ENCODE data around the gene CRYZL1.

Gene CRYZL1

GRCh38 chr21:33686386-33686785 is 44.8 kb upstream of the CRYZL1 start:
- H2BK120ac ChIP-seq (ENCODE audit: low read depth, low read length): no peak overlapping the region
- no peak overlapping the region for H3K23ac ChIP-seq (ENCODE audit: low read depth, low read length, poor library complexity)
- H3K4me2 ChIP-seq (ENCODE audit: insufficient read depth, low read length, poor library complexity, severe bottlenecking): no peak overlapping the region
- no peak overlapping the region for H3K9ac ChIP-seq (ENCODE audit: low read depth, low read length, poor library complexity)
- no peak overlapping the region for H3K4ac ChIP-seq (ENCODE audit: low read length)
- no peak overlapping the region for H2AFZ ChIP-seq (ENCODE audit: low read length)
- H4K8ac ChIP-seq (ENCODE audit: low read depth, low read length): no peak overlapping the region
- H2BK15ac ChIP-seq (ENCODE audit: low read length): no peak overlapping the region
- no peak for DNase-seq (ENCODE audit: low spot score)
- no peak overlapping the region for H2BK5ac ChIP-seq (ENCODE audit: low read length)
- H3K27ac ChIP-seq (replicated peaks; ENCODE audit: low read length): no peak overlapping the region
- H3K14ac ChIP-seq (ENCODE audit: low read length): no peak overlapping the region
- no peak overlapping the region for H3K4me3 ChIP-seq (ENCODE audit: low read length in 2 of 2)
- H3K9me3 ChIP-seq (replicated peaks in 1 of 2; ENCODE audit: control insufficient read depth in 2 of 2, insufficient read depth in 1 of 2, low read depth in 1 of 2, low read length in 2 of 2): no peaks in the 10 kb centered on the region
- H3K79me1 ChIP-seq (ENCODE audit: low read depth, low read length): no peaks in the 10 kb centered on the region
- no peak overlapping the region for H4K91ac ChIP-seq (ENCODE audit: low read depth, low read length, poor library complexity)
- H2AK5ac ChIP-seq (ENCODE audit: low read depth, low read length): no peak overlapping the region
- no peaks in the 10 kb centered on the region for H3K27me3 ChIP-seq (ENCODE audit: control insufficient read depth in 3 of 3, insufficient read depth in 3 of 3, low read depth in 1 of 3, low read length in 3 of 3)
- no CpG with 5 or more reads among the region's 3 CpGs for WGBS, 2 donors (ENCODE audit: extremely low coverage in 2 of 2, insufficient read length in 2 of 2, insufficient replicate concordance in 1 of 2)
- H3K4me1 ChIP-seq (ENCODE audit: control insufficient read depth in 2 of 2, insufficient read depth in 1 of 2, low read depth in 1 of 2, low read length in 2 of 2): peaks cover 9 to 46% of the 10 kb centered on the region in 2 donors
- no peak overlapping the region for H2BK12ac ChIP-seq (ENCODE audit: low read length)
- H3K36me3 ChIP-seq (replicated peaks in 1 of 2; ENCODE audit: control insufficient read depth in 2 of 2, insufficient read depth in 2 of 2, low read length in 2 of 2): peaks cover 0 to 4% of the 10 kb centered on the region in 2 donors
- no peak overlapping the region for H3K18ac ChIP-seq (ENCODE audit: low read length)

- no peak overlapping the region for H2BK5ac ChIP-seq (ENCODE audit: low read length)
- H2BK12ac ChIP-seq (ENCODE audit: low read length): no peak overlapping the region
- H3K18ac ChIP-seq (ENCODE audit: low read length): no peak overlapping the region
- no peak overlapping the region for H3K4me2 ChIP-seq (ENCODE audit: insufficient read depth, low read length, poor library complexity, severe bottlenecking)
- no peak overlapping the region for H3K27ac ChIP-seq (replicated peaks; ENCODE audit: low read length)
- no peaks in the 10 kb centered on the region for H3K27me3 ChIP-seq (ENCODE audit: control insufficient read depth in 3 of 3, insufficient read depth in 3 of 3, low read depth in 1 of 3, low read length in 3 of 3)
- no peak overlapping the region for H4K8ac ChIP-seq (ENCODE audit: low read depth, low read length)
- no peak overlapping the region for H2AK5ac ChIP-seq (ENCODE audit: low read depth, low read length)
- H3K14ac ChIP-seq (ENCODE audit: low read length): no peak overlapping the region
- H3K4me1 ChIP-seq (ENCODE audit: control insufficient read depth in 2 of 2, insufficient read depth in 1 of 2, low read depth in 1 of 2, low read length in 2 of 2): peaks cover 6 to 46% of the 10 kb centered on the region in 2 donors
- H3K9me3 ChIP-seq (replicated peaks in 1 of 2; ENCODE audit: control insufficient read depth in 2 of 2, insufficient read depth in 1 of 2, low read depth in 1 of 2, low read length in 2 of 2): peaks cover 0 to 5% of the 10 kb centered on the region in 2 donors
- no peak overlapping the region for H3K4ac ChIP-seq (ENCODE audit: low read length)
- H3K9ac ChIP-seq (ENCODE audit: low read depth, low read length, poor library complexity): no peak overlapping the region
- H2AFZ ChIP-seq (ENCODE audit: low read length): no peak overlapping the region
- H3K23ac ChIP-seq (ENCODE audit: low read depth, low read length, poor library complexity): no peak overlapping the region
- H3K36me3 ChIP-seq (replicated peaks in 1 of 2; ENCODE audit: control insufficient read depth in 2 of 2, insufficient read depth in 2 of 2, low read length in 2 of 2): peaks cover 0 to 4% of the 10 kb centered on the region in 2 donors
- no peak overlapping the region for H2BK15ac ChIP-seq (ENCODE audit: low read length)
- H2BK120ac ChIP-seq (ENCODE audit: low read depth, low read length): no peak overlapping the region
- H3K4me3 ChIP-seq (ENCODE audit: low read length in 2 of 2): no peak overlapping the region
- no peak for DNase-seq (ENCODE audit: low spot score)
- no peaks in the 10 kb centered on the region for H3K79me1 ChIP-seq (ENCODE audit: low read depth, low read length)
- H4K91ac ChIP-seq (ENCODE audit: low read depth, low read length, poor library complexity): no peak overlapping the region
Measured at GRCh38 chr21:33685613-33686197, 44.2 kb upstream of the CRYZL1 start.

GRCh38 chr21:33684923-33685560 is 43.5 kb upstream of the CRYZL1 start:
- no peaks in the 10 kb centered on the region for H3K79me1 ChIP-seq (ENCODE audit: low read depth, low read length)
- H2BK12ac ChIP-seq (ENCODE audit: low read length): no peak overlapping the region
- no peak overlapping the region for H2BK15ac ChIP-seq (ENCODE audit: low read length)
- H3K9ac ChIP-seq (ENCODE audit: low read depth, low read length, poor library complexity): no peak overlapping the region
- no peaks in the 10 kb centered on the region for H3K27me3 ChIP-seq (ENCODE audit: control insufficient read depth in 3 of 3, insufficient read depth in 3 of 3, low read depth in 1 of 3, low read length in 3 of 3)
- peaks cover 6 to 46% of the 10 kb centered on the region in 2 donors for H3K4me1 ChIP-seq (ENCODE audit: control insufficient read depth in 2 of 2, insufficient read depth in 1 of 2, low read depth in 1 of 2, low read length in 2 of 2)
- H2AFZ ChIP-seq (ENCODE audit: low read length): no peak overlapping the region
- H3K9me3 ChIP-seq (replicated peaks in 1 of 2; ENCODE audit: control insufficient read depth in 2 of 2, insufficient read depth in 1 of 2, low read depth in 1 of 2, low read length in 2 of 2): peaks cover 0 to 5% of the 10 kb centered on the region in 2 donors
- H4K91ac ChIP-seq (ENCODE audit: low read depth, low read length, poor library complexity): no peak overlapping the region
- H3K27ac ChIP-seq (replicated peaks; ENCODE audit: low read length): no peak overlapping the region
- no peak overlapping the region for H3K4me2 ChIP-seq (ENCODE audit: insufficient read depth, low read length, poor library complexity, severe bottlenecking)
- H2AK5ac ChIP-seq (ENCODE audit: low read depth, low read length): no peak overlapping the region
- no peak overlapping the region for H3K18ac ChIP-seq (ENCODE audit: low read length)
- H3K4me3 ChIP-seq (ENCODE audit: low read length in 2 of 2): peak overlapping the region in 1 of 2 donors; percentile 2
- no peak overlapping the region for H3K23ac ChIP-seq (ENCODE audit: low read depth, low read length, poor library complexity)
- no CpG with 5 or more reads among the region's 5 CpGs for WGBS, 2 donors (ENCODE audit: extremely low coverage in 2 of 2, insufficient read length in 2 of 2, insufficient replicate concordance in 1 of 2)
- no peak overlapping the region for H2BK120ac ChIP-seq (ENCODE audit: low read depth, low read length)
- H3K36me3 ChIP-seq (replicated peaks in 1 of 2; ENCODE audit: control insufficient read depth in 2 of 2, insufficient read depth in 2 of 2, low read length in 2 of 2): peaks cover 0 to 4% of the 10 kb centered on the region in 2 donors
- no peak overlapping the region for H4K8ac ChIP-seq (ENCODE audit: low read depth, low read length)
- H2BK5ac ChIP-seq (ENCODE audit: low read length): no peak overlapping the region
- H3K14ac ChIP-seq (ENCODE audit: low read length): no peak overlapping the region
- no peak overlapping the region for H3K4ac ChIP-seq (ENCODE audit: low read length)
- DNase-seq (ENCODE audit: low spot score): no peak

GRCh38 chr21:33684068-33684467 is 42.5 kb upstream of the CRYZL1 start:
- no peak for DNase-seq (ENCODE audit: low spot score)
- no peak overlapping the region for H4K8ac ChIP-seq (ENCODE audit: low read depth, low read length)
- H2AK5ac ChIP-seq (ENCODE audit: low read depth, low read length): no peak overlapping the region
- H3K4ac ChIP-seq (ENCODE audit: low read length): no peak overlapping the region
- no peak overlapping the region for H3K4me3 ChIP-seq (ENCODE audit: low read length in 2 of 2)
- no peaks in the 10 kb centered on the region for H3K79me1 ChIP-seq (ENCODE audit: low read depth, low read length)
- no peak overlapping the region for H3K23ac ChIP-seq (ENCODE audit: low read depth, low read length, poor library complexity)
- H2BK5ac ChIP-seq (ENCODE audit: low read length): no peak overlapping the region
- H2BK15ac ChIP-seq (ENCODE audit: low read length): no peak overlapping the region
- no peak overlapping the region for H3K9ac ChIP-seq (ENCODE audit: low read depth, low read length, poor library complexity)
- no peaks in the 10 kb centered on the region for H3K36me3 ChIP-seq (replicated peaks in 1 of 2; ENCODE audit: control insufficient read depth in 2 of 2, insufficient read depth in 2 of 2, low read length in 2 of 2)
- H3K4me2 ChIP-seq (ENCODE audit: insufficient read depth, low read length, poor library complexity, severe bottlenecking): no peak overlapping the region
- WGBS, 2 donors (ENCODE audit: extremely low coverage in 2 of 2, insufficient read length in 2 of 2, insufficient replicate concordance in 1 of 2): no CpG with 5 or more reads among the region's 2 CpGs
- H3K27ac ChIP-seq (replicated peaks; ENCODE audit: low read length): no peak overlapping the region
- H3K14ac ChIP-seq (ENCODE audit: low read length): no peak overlapping the region
- no peak overlapping the region for H2BK120ac ChIP-seq (ENCODE audit: low read depth, low read length)
- peaks cover 0 to 8% of the 10 kb centered on the region in 2 donors for H3K9me3 ChIP-seq (replicated peaks in 1 of 2; ENCODE audit: control insufficient read depth in 2 of 2, insufficient read depth in 1 of 2, low read depth in 1 of 2, low read length in 2 of 2)
- H4K91ac ChIP-seq (ENCODE audit: low read depth, low read length, poor library complexity): no peak overlapping the region
- H2BK12ac ChIP-seq (ENCODE audit: low read length): no peak overlapping the region
- H3K18ac ChIP-seq (ENCODE audit: low read length): no peak overlapping the region
- H2AFZ ChIP-seq (ENCODE audit: low read length): no peak overlapping the region
- H3K27me3 ChIP-seq (ENCODE audit: control insufficient read depth in 3 of 3, insufficient read depth in 3 of 3, low read depth in 1 of 3, low read length in 3 of 3): no peaks in the 10 kb centered on the region
- peaks cover 6 to 46% of the 10 kb centered on the region in 2 donors for H3K4me1 ChIP-seq (ENCODE audit: control insufficient read depth in 2 of 2, insufficient read depth in 1 of 2, low read depth in 1 of 2, low read length in 2 of 2)
